ENCODE results near the gene NSUN2. TPM values are rescaled to one million over a fixed set of nuclear protein-coding genes. Genes with fewer than 3 reads are reported as not detected.
A peak's percentile ranks its signal among the peaks of the same experiment; 100 is the strongest.

The NSUN2 gene
- total RNA-seq, 1 experiment from 2014 or later: 155 TPM

DNA sequence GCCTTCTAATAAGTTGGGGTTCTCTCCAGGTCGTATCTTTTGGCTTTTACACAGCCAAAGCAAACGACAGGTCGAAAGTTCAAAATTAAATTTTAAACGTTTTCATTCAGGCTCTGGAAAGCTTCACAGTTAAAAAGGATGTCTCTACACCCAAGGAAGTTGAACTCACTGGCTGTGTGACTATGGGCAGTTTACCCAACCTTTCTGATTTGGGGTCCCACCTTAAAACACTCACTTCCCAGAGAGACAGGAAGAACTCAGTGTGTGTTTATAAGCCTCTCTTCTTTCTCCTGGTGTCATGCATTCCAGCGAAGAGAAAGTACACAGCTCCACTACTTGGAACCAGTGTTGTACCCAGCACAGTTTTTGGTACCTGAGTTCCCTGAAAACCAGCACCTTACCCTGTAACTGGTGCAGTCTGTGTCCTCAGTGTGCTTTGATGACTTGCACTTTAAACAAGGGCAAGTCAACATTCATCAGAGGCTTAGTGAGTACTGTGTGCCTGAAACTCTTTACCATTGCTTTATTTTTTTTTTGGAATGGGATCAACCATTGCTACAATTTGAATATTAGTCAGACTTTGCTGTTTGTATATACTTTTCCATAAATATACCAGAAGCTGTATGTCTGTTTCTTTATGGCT lies 2.1 kb upstream of the NSUN2 start:
- BruUV-seq (replicated peaks): TSS peak; percentile 44
- Histone ChIP-seq H2AFZ (no peak overlapping the region), H4K20me1 (ENCODE audit: insufficient read depth) (peaks cover 30% of the 10 kb centered on the region), H3K27me3 (ENCODE audit: insufficient read depth, low read depth) (no peaks in the 10 kb centered on the region), H3K4me1 (replicated peaks; ENCODE audit: insufficient read depth) (peaks cover 22% of the 10 kb centered on the region), H3K4me3 (peak overlapping the region; percentile 72; the same call in 1 of the 2 replicates), H3K4me2 (peak overlapping the region; percentile 76), H3F3A (ENCODE audit: insufficient read depth, low read depth) (no peaks in the 10 kb centered on the region; the same call in 1 of the 2 replicates), H3K79me2 (ENCODE audit: low read depth) (peaks cover 64% of the 10 kb centered on the region), H3K36me3 (ENCODE audit: low read depth) (peaks cover 18% of the 10 kb centered on the region), H3K9me2 (ENCODE audit: insufficient read depth) (no peaks in the 10 kb centered on the region), H3K9me3 (ENCODE audit: insufficient read depth, low read depth) (no peaks in the 10 kb centered on the region), H3K27ac (no peak overlapping the region)
- ChIA-PET POLR2A (ENCODE audit: unreplicated experiment) (no interaction called here), CTCF (no interaction called here)
- intact Hi-C loops (cut with micrococcal nuclease; ENCODE audit: unreplicated experiment): loop anchor here (5.0 to 10.0 kb wide), 3 partner anchors 1112 to 1490 kb away; partner anchors contain the start of genes ADAMTS16, FASTKD3 and MTRR
- no peak for DNase-seq
- TF ChIP-seq EZH2 (IDR thresholded peaks at IDR 0.05; ENCODE audit: low read depth): no peak
- TF ChIP-seq, protein P1, sequence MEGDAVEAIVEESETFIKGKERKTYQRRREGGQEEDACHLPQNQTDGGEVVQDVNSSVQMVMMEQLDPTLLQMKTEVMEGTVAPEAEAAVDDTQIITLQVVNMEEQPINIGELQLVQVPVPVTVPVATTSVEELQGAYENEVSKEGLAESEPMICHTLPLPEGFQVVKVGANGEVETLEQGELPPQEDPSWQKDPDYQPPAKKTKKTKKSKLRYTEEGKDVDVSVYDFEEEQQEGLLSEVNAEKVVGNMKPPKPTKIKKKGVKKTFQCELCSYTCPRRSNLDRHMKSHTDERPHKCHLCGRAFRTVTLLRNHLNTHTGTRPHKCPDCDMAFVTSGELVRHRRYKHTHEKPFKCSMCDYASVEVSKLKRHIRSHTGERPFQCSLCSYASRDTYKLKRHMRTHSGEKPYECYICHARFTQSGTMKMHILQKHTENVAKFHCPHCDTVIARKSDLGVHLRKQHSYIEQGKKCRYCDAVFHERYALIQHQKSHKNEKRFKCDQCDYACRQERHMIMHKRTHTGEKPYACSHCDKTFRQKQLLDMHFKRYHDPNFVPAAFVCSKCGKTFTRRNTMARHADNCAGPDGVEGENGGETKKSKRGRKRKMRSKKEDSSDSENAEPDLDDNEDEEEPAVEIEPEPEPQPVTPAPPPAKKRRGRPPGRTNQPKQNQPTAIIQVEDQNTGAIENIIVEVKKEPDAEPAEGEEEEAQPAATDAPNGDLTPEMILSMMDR (conservative IDR thresholded peaks at IDR 0.05): no peak

GRCh38 chr5:6634306-6634705 lies 1.5 kb upstream of the NSUN2 start:
- intact Hi-C loops (cut with micrococcal nuclease; ENCODE audit: unreplicated experiment): loop anchor here (5.0 to 10.0 kb wide), 3 partner anchors 1113 to 1490 kb away; partner anchors contain the start of genes ADAMTS16, FASTKD3 and MTRR
- peaks cover 70% of the 10 kb centered on the region for H3K79me2 ChIP-seq (ENCODE audit: low read depth)
- H3K36me3 ChIP-seq (ENCODE audit: low read depth): peaks cover 24% of the 10 kb centered on the region
- no peaks in the 10 kb centered on the region; the same call in 1 of the 2 replicates for H3F3A ChIP-seq (ENCODE audit: insufficient read depth, low read depth)
- no TSS peak for BruUV-seq (replicated peaks)
- H3K27ac ChIP-seq: no peak overlapping the region
- no peaks in the 10 kb centered on the region for H3K9me2 ChIP-seq (ENCODE audit: insufficient read depth)
- H3K4me2 ChIP-seq: peak overlapping the region; percentile 76
- H3K9me3 ChIP-seq (ENCODE audit: insufficient read depth, low read depth): no peaks in the 10 kb centered on the region
- peaks cover 35% of the 10 kb centered on the region for H4K20me1 ChIP-seq (ENCODE audit: insufficient read depth)
- DNase-seq: no peak
- H3K4me1 ChIP-seq (replicated peaks; ENCODE audit: insufficient read depth): peaks cover 22% of the 10 kb centered on the region
- no peaks in the 10 kb centered on the region for H3K27me3 ChIP-seq (ENCODE audit: insufficient read depth, low read depth)
- POLR2A ChIA-PET (ENCODE audit: unreplicated experiment): no interaction called here
- H2AFZ ChIP-seq: peak overlapping the region; percentile 99; the same call in 1 of the 2 replicates
- CTCF ChIA-PET: no interaction called here
- TF ChIP-seq, protein P1 (conservative IDR thresholded peaks at IDR 0.05): no peak
- TF ChIP-seq EZH2 (IDR thresholded peaks at IDR 0.05; ENCODE audit: low read depth): no peak
- H3K4me3 ChIP-seq: peak overlapping the region; percentile 72

DNA sequence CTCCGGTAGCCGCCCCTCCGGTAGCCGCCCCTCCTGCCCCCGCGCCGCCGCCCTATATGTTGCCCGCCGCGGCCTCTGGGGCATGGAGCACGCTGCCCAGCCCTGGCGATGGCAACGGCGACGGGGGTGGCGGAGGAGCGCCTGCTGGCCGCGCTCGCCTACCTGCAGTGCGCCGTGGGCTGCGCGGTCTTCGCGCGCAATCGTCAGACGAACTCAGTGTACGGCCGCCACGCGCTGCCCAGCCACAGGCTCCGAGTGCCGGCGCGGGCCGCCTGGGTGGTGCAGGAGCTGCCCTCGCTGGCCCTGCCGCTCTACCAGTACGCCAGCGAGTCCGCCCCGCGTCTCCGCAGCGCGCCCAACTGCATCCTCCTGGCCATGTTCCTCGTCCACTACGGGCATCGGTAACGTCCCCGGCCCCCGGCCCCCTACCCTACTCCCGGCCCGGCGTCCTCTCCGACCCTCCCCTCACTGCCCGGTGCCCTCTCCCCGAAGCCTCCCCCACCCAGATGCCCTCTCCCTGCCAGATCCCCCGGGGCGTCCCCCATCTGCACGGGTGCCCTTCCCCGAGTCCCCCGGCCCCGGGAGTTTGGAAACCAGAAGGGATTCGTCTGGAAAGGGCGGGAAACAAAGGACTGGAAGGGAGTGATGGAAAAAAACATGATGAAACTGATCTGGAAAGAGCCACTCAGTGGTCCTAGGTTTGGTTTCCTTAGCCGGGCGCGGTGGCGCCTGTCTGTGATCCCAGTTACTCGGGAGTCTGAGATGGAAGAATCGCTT lies 813 bp upstream of the NSUN2 start:
- CTCF ChIA-PET: interaction anchor here (0.6 kb wide), 1 partner anchor 12 kb away, joined by 3 read pairs; no protein-coding TSS in a partner anchor
- peak overlapping the region; percentile 99 for H2AFZ ChIP-seq
- H3K9me3 ChIP-seq (ENCODE audit: insufficient read depth, low read depth): no peaks in the 10 kb centered on the region
- H3F3A ChIP-seq (ENCODE audit: insufficient read depth, low read depth): no peaks in the 10 kb centered on the region; the same call in 1 of the 2 replicates
- TF ChIP-seq EZH2 (IDR thresholded peaks at IDR 0.05; ENCODE audit: low read depth): no peak
- TF ChIP-seq, protein P1 (conservative IDR thresholded peaks at IDR 0.05): no peak
- H3K4me1 ChIP-seq (replicated peaks; ENCODE audit: insufficient read depth): peaks cover 22% of the 10 kb centered on the region
- H3K27me3 ChIP-seq (ENCODE audit: insufficient read depth, low read depth): no peaks in the 10 kb centered on the region
- H4K20me1 ChIP-seq (ENCODE audit: insufficient read depth): peaks cover 41% of the 10 kb centered on the region
- intact Hi-C loops (cut with micrococcal nuclease; ENCODE audit: unreplicated experiment): loop anchor here (1.0 to 10.0 kb wide), 7 partner anchors 79 to 1489 kb away; partner anchors contain the start of genes ADAMTS16, FASTKD3, ICE1 and MED10
- BruUV-seq (replicated peaks): no TSS peak
- no peak overlapping the region for H3K27ac ChIP-seq
- H3K4me3 ChIP-seq: peak overlapping the region; percentile 72
- H3K9me2 ChIP-seq (ENCODE audit: insufficient read depth): no peaks in the 10 kb centered on the region
- H3K4me2 ChIP-seq: peak overlapping the region; percentile 76
- H3K36me3 ChIP-seq (ENCODE audit: low read depth): peaks cover 30% of the 10 kb centered on the region
- no peak for DNase-seq
- H3K79me2 ChIP-seq (ENCODE audit: low read depth): peaks cover 76% of the 10 kb centered on the region
- POLR2A ChIA-PET (ENCODE audit: unreplicated experiment): interaction anchor here (0.6 to 1.0 kb wide), 4 partner anchors 38 to 1235 kb away, joined by 3 to 9 read pairs (median 5); partner anchors contain the start of genes FASTKD3, MTRR and TENT4A
